Esophagus squamous epithelium (tissue), 4 donors: ENCODE data around the gene CSMD2.

Source experiments
- CTCF ChIP-seq, 6 experiments: fragments of 450-650 bp in 4 of 6; fragments of 200-600 bp in 2 of 6; sonication (generic) in 2 of 6; IDR thresholded peaks; one replicate each; pipeline ENCODE4 v1.5.1; 2016 to 2019; ENCODE audit warnings: antibody characterized with exemption in 6 of 6, mild to moderate bottlenecking in 4 of 6, moderate library complexity in 4 of 6
- POLR2A ChIP-seq, 4 donors: fragments of 450-650 bp; IDR thresholded peaks; one replicate each; pipeline ENCODE4 v1.6.1; 2017; ENCODE audit warnings: antibody characterized with exemption in 4 of 4, mild to moderate bottlenecking in 4 of 4, moderate library complexity in 3 of 4

GRCh38 chr1:33971913-33972312, 193.1 kb downstream of the CSMD2 start:
- TF ChIP-seq CTCF (IDR thresholded peaks at IDR 0.05), result no peak
- TF ChIP-seq POLR2A (IDR thresholded peaks at IDR 0.05), result no peak
